Gastroesophageal sphincter (tissue), 4 donors: ENCODE data around the gene ABHD5. TPM values are rescaled to one million over a fixed set of nuclear protein-coding genes. Genes with fewer than 3 reads are reported as not detected.
A peak's percentile ranks its signal among the peaks of the same experiment; 100 is the strongest.

ENCODE experiments used
- ATAC-seq: fragments of 150-250 bp; one replicate; pipeline ENCODE4 v1.9.1; 2016; ENCODE audit warnings: mild to moderate bottlenecking, moderate library complexity
- H3K27ac ChIP-seq, 4 donors: fragments of 200-600 bp; sonication (generic) in 3 of 4; 1 replicate in 3 of 4; 2 replicates in 1 of 4; pipeline ENCODE4 v1.5.1; 2016 to 2019
- H3K27me3 ChIP-seq: fragments of 200-600 bp; sonication (generic); one replicate; pipeline ENCODE4 v1.5.1; 2019
- H3K36me3 ChIP-seq, 2 donors: fragments of 200-600 bp; sonication (generic); one replicate each; pipeline ENCODE4 v1.5.1; 2019; ENCODE audit warnings: control low read depth in 1 of 2
- H3K4me1 ChIP-seq, 3 donors: fragments of 200-600 bp; sonication (generic); 1 replicate in 2 of 3; 2 replicates in 1 of 3; pipeline ENCODE4 v1.5.1; 2016 to 2019; ENCODE audit warnings: control low read depth in 2 of 3
- H3K4me3 ChIP-seq, 2 donors: fragments of 200-600 bp; sonication (generic); one replicate each; pipeline ENCODE4 v1.5.1; 2019; ENCODE audit warnings: mild to moderate bottlenecking in 1 of 2, moderate library complexity in 1 of 2
- H3K9me3 ChIP-seq, 3 donors: fragments of 200-600 bp; sonication (generic); one replicate each; pipeline ENCODE4 v1.5.1; 2017 to 2019; ENCODE audit warnings: control low read depth in 2 of 3
- CTCF ChIP-seq, 4 experiments: fragments of 200-600 bp in 2 of 4; fragments of 450-650 bp in 2 of 4; sonication (generic) in 1 of 4; IDR thresholded peaks; one replicate each; pipeline ENCODE4 v1.5.1; 2017 to 2019; ENCODE audit warnings: antibody characterized with exemption in 4 of 4, mild to moderate bottlenecking in 2 of 4, moderate library complexity in 2 of 4
- EP300 ChIP-seq: sonication (generic); formaldehyde crosslinking; IDR thresholded peaks from one replicate; pipeline ENCODE4 v1.6.1; 2017; ENCODE audit warnings: antibody characterized with exemption, mild to moderate bottlenecking
- POLR2A ChIP-seq, 2 donors: fragments of 450-650 bp; IDR thresholded peaks; one replicate each; pipeline ENCODE4 v1.6.1; 2017; ENCODE audit warnings: antibody characterized with exemption in 2 of 2, mild to moderate bottlenecking in 2 of 2, moderate library complexity in 1 of 2
- POLR2AphosphoS5 ChIP-seq: sonication (generic); formaldehyde crosslinking; IDR thresholded peaks from one replicate; pipeline ENCODE4 v1.6.1; 2017; ENCODE audit warnings: antibody characterized with exemption
- WGBS, 2 donors: methylation state at CpG; one replicate each; pipeline ENCODE4 v1.1.5; 2018; ENCODE audit warnings: low coverage in 1 of 2; 5-methylcytosine and 5-hydroxymethylcytosine counted together
- total RNA-seq, 4 donors: library from RNA; depleted of rRNA; stranded (reverse); fragments of >200 nt; gene quantifications; one replicate each; pipeline ENCODE4 v1.1.0, GENCODE V29; 2016

ABHD5 gene
- total RNA-seq, 4 donors from 2014 or later: 26.1 to 53.2 (median 34.8) TPM

- no peaks in the 10 kb centered on the region for H3K9me3 ChIP-seq
- no peak for TF ChIP-seq EP300
- no peak for TF ChIP-seq CTCF (IDR thresholded peaks at IDR 0.05)
- TF ChIP-seq POLR2AphosphoS5: no peak
- TF ChIP-seq POLR2A (IDR thresholded peaks at IDR 0.05): no peak
- H3K4me1 ChIP-seq: peaks cover 0 to 17% (median 3%) of the 10 kb centered on the region in 3 donors
- peak overlapping the region in 2 of 4 donors; percentile 21 to 30 for H3K27ac ChIP-seq
- peaks cover 0 to 14% of the 10 kb centered on the region in 2 donors for H3K36me3 ChIP-seq
- H3K27me3 ChIP-seq: no peaks in the 10 kb centered on the region
- H3K4me3 ChIP-seq: no peak overlapping the region
- no peak for ATAC-seq
- WGBS, 2 donors: 72 to 86% methylated on average over 1 to 2 of the region's 6 CpGs
Measured at GRCh38 chr3:43732747-43733425, 42.1 kb downstream of the ABHD5 start.

- H3K4me3 ChIP-seq: no peak overlapping the region
- H3K4me1 ChIP-seq: peaks cover 0 to 17% (median 3%) of the 10 kb centered on the region in 3 donors
- peak overlapping the region in 2 of 4 donors; percentile 21 to 30 for H3K27ac ChIP-seq
- TF ChIP-seq POLR2A (IDR thresholded peaks at IDR 0.05) (no peak), EP300 (no peak), CTCF (IDR thresholded peaks at IDR 0.05) (no peak), POLR2AphosphoS5 (peak; percentile 71)
- WGBS, 2 donors: 15 to 42% methylated on average over 3 to 5 of the region's 6 CpGs
- no peaks in the 10 kb centered on the region for H3K9me3 ChIP-seq
- peaks cover 0 to 12% of the 10 kb centered on the region in 2 donors for H3K36me3 ChIP-seq
- ATAC-seq: peak; percentile 81
- no peaks in the 10 kb centered on the region for H3K27me3 ChIP-seq
Measured at GRCh38 chr3:43733459-43734384, 43.0 kb downstream of the ABHD5 start.

GRCh38 chr3:43734685-43735084 is 43.9 kb downstream of the ABHD5 start:
- H3K9me3 ChIP-seq: no peaks in the 10 kb centered on the region
- H3K27ac ChIP-seq: no peak overlapping the region
- no peak overlapping the region for H3K4me3 ChIP-seq
- peaks cover 0 to 5% of the 10 kb centered on the region in 2 donors for H3K36me3 ChIP-seq
- 86 to 90% methylated on average over 1 to 2 of the region's 2 CpGs for WGBS, 2 donors
- TF ChIP-seq CTCF (IDR thresholded peaks at IDR 0.05): no peak
- ATAC-seq: no peak
- peaks cover 0 to 17% (median 3%) of the 10 kb centered on the region in 3 donors for H3K4me1 ChIP-seq
- H3K27me3 ChIP-seq: no peaks in the 10 kb centered on the region

GRCh38 chr3:43735618-43736017 is 44.9 kb downstream of the ABHD5 start:
- ATAC-seq: no peak
- TF ChIP-seq POLR2A (IDR thresholded peaks at IDR 0.05) (no peak), POLR2AphosphoS5 (no peak), EP300 (no peak), CTCF (IDR thresholded peaks at IDR 0.05) (no peak)
- peaks cover 0 to 17% (median 3%) of the 10 kb centered on the region in 3 donors for H3K4me1 ChIP-seq
- no peaks in the 10 kb centered on the region for H3K9me3 ChIP-seq
- H3K4me3 ChIP-seq: no peak overlapping the region
- H3K36me3 ChIP-seq: no peaks in the 10 kb centered on the region
- WGBS, 2 donors: no CpG with 5 or more reads among the region's 4 CpGs
- H3K27ac ChIP-seq: no peak overlapping the region
- peaks cover 2% of the 10 kb centered on the region for H3K27me3 ChIP-seq
